ENCODE results near the gene SLC7A8. TPM values are rescaled to one million over a fixed set of nuclear protein-coding genes. Genes with fewer than 3 reads are reported as not detected.

Gene SLC7A8
- total and polyA plus RNA-seq, 2 donors (not counting 1 experiment from before 2014, with no cell fraction given): 0.25 to 1.1 TPM

DNA sequence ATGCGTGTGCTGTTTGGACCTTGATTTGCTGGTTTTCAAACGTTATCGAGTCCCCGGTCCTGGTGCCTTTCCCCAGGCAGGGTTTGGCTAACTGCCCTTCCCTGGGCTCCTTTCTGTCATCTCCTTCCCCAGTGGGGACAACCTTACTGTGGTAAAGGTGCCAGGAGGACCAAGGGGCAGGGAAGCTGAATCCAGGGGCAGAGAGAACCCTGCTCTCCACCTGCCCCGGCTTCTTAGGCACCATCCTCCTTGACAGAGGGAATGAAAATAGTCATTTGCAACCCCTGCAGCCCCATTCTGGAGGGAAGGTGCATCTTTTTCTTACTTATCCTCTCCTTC, 69.4 kb downstream of the SLC7A8 start:
- Histone ChIP-seq H3K79me2 (ENCODE audit: control insufficient read depth, insufficient read depth, low read length) (no peaks in the 10 kb centered on the region), H3K27me3 (replicated peaks in 1 of 4; ENCODE audit: control extremely low read depth in 1 of 4, control insufficient read depth in 3 of 4, insufficient read depth in 4 of 4, low read length in 3 of 4) (peaks cover 0 to 30% (median 11%) of the 10 kb centered on the region in 4 experiments), H3K9ac (ENCODE audit: low read length) (no peak overlapping the region), H3K4me3 (ENCODE audit: control extremely low read depth in 1 of 5, extremely low read depth in 1 of 5, insufficient read depth in 1 of 5, low read depth in 2 of 5, low read length in 4 of 5) (no peak overlapping the region), H3K9me3 (ENCODE audit: control extremely low read depth in 1 of 3, control insufficient read depth in 2 of 3, insufficient read depth in 1 of 3, low read length in 2 of 3) (no peaks in the 10 kb centered on the region), H3K27ac (ENCODE audit: low read length in 2 of 2) (no peak overlapping the region), H3K36me3 (replicated peaks in 1 of 2; ENCODE audit: control extremely low read depth in 1 of 2, control insufficient read depth in 1 of 2, extremely low read depth in 1 of 2, insufficient read depth in 2 of 2, low read length in 1 of 2) (no peaks in the 10 kb centered on the region), H3K4me1 (ENCODE audit: control insufficient read depth in 2 of 2, insufficient read depth in 2 of 2, low read length in 2 of 2) (peaks cover 3 to 4% of the 10 kb centered on the region in 2 donors), H4K20me1 (ENCODE audit: control insufficient read depth, insufficient read depth, low read length, poor library complexity, severe bottlenecking) (no peaks in the 10 kb centered on the region), H3K4me2 (replicated peaks; ENCODE audit: low read depth, low read length, poor library complexity, severe bottlenecking) (no peak overlapping the region), H2AFZ (ENCODE audit: insufficient read depth, low read depth, low read length, poor library complexity, severe bottlenecking) (no peak overlapping the region)
- WGBS (ENCODE audit: insufficient coverage): 89% methylated on average over 5 of the region's 5 CpGs
- DNase-seq (no peak), ATAC-seq (ENCODE audit: low read depth) (no peak)
- Mint-ChIP-seq H3K27ac (no peak overlapping the region), H3K9me3 (ENCODE audit: insufficient read depth) (no peaks in the 10 kb centered on the region), H3K27me3 (peaks cover 19% of the 10 kb centered on the region), H3K4me1 (peaks cover 5% of the 10 kb centered on the region), H3K4me3 (no peak overlapping the region)
- POLR2A ChIA-PET: no interaction called here
- intact Hi-C loops (cut with micrococcal nuclease): no loop called here
- TF ChIP-seq EZH2 (IDR thresholded peaks at IDR 0.05; ENCODE audit: borderline replicate concordance, insufficient read depth, low read depth, low read length, poor library complexity, severe bottlenecking): no peak
- TF ChIP-seq, protein P1, sequence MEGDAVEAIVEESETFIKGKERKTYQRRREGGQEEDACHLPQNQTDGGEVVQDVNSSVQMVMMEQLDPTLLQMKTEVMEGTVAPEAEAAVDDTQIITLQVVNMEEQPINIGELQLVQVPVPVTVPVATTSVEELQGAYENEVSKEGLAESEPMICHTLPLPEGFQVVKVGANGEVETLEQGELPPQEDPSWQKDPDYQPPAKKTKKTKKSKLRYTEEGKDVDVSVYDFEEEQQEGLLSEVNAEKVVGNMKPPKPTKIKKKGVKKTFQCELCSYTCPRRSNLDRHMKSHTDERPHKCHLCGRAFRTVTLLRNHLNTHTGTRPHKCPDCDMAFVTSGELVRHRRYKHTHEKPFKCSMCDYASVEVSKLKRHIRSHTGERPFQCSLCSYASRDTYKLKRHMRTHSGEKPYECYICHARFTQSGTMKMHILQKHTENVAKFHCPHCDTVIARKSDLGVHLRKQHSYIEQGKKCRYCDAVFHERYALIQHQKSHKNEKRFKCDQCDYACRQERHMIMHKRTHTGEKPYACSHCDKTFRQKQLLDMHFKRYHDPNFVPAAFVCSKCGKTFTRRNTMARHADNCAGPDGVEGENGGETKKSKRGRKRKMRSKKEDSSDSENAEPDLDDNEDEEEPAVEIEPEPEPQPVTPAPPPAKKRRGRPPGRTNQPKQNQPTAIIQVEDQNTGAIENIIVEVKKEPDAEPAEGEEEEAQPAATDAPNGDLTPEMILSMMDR (IDR thresholded peaks at IDR 0.05): no peak
- CTCF ChIA-PET: no interaction called here

DNA sequence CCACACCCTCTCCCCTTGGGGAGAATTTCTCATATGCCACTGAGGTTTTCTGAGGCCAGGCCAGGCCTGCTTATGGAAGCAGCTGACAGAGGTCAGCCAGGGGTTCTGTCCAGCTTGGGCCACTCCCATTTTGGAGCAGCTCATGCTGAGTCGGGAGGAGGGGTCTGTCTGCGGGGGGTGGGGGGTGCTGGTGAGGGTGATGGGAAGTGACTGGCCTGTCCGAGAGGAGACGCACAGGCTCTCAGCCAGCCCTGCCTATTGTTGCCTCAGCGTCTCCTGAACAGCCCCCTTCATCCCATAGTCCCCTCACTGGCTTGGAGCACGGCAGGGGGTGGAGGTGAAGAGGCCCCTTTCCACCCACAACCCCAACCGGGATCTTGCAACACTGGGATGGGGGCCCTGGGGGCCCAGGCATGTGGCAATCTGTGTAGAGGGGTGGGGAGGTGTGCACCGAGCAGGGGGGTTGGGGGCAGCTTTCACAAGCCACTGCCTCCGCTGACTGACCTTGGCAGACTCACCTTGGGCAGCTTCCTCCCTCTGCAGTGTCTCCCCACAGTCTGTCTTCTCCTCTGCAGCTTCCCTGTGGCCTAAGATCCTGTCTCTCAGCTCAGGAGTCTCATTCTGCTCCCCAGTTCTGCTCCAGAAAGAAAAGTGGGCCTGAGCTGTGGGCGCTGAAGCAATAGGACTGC, 69.9 kb downstream of the SLC7A8 start:
- Histone ChIP-seq H2AFZ (ENCODE audit: insufficient read depth, low read depth, low read length, poor library complexity, severe bottlenecking) (no peak overlapping the region), H3K79me2 (ENCODE audit: control insufficient read depth, insufficient read depth, low read length) (no peaks in the 10 kb centered on the region), H3K9ac (ENCODE audit: low read length) (no peak overlapping the region), H3K4me1 (ENCODE audit: control insufficient read depth in 2 of 2, insufficient read depth in 2 of 2, low read length in 2 of 2) (no peaks in the 10 kb centered on the region), H4K20me1 (ENCODE audit: control insufficient read depth, insufficient read depth, low read length, poor library complexity, severe bottlenecking) (no peaks in the 10 kb centered on the region), H3K4me3 (ENCODE audit: control extremely low read depth in 1 of 5, extremely low read depth in 1 of 5, insufficient read depth in 1 of 5, low read depth in 2 of 5, low read length in 4 of 5) (no peak overlapping the region), H3K36me3 (replicated peaks in 1 of 2; ENCODE audit: control extremely low read depth in 1 of 2, control insufficient read depth in 1 of 2, extremely low read depth in 1 of 2, insufficient read depth in 2 of 2, low read length in 1 of 2) (no peaks in the 10 kb centered on the region), H3K27ac (ENCODE audit: low read length in 2 of 2) (no peak overlapping the region), H3K4me2 (replicated peaks; ENCODE audit: low read depth, low read length, poor library complexity, severe bottlenecking) (no peak overlapping the region), H3K9me3 (ENCODE audit: control extremely low read depth in 1 of 3, control insufficient read depth in 2 of 3, insufficient read depth in 1 of 3, low read length in 2 of 3) (peaks cover 0 to under 1% (median 0%) of the 10 kb centered on the region in 3 donors), H3K27me3 (replicated peaks in 1 of 4; ENCODE audit: control extremely low read depth in 1 of 4, control insufficient read depth in 3 of 4, insufficient read depth in 4 of 4, low read length in 3 of 4) (peaks cover 0 to 30% (median 11%) of the 10 kb centered on the region in 4 experiments)
- ChIA-PET CTCF (interaction anchor here (1.1 to 1.4 kb wide), 2 partner anchors 8 to 45 kb away, joined by 3 to 5 read pairs; no protein-coding TSS in a partner anchor), POLR2A (no interaction called here)
- TF ChIP-seq, protein P1 (IDR thresholded peaks at IDR 0.05): no peak
- TF ChIP-seq EZH2 (IDR thresholded peaks at IDR 0.05; ENCODE audit: borderline replicate concordance, insufficient read depth, low read depth, low read length, poor library complexity, severe bottlenecking): no peak
- Mint-ChIP-seq H3K27ac (no peak overlapping the region), H3K9me3 (ENCODE audit: insufficient read depth) (no peaks in the 10 kb centered on the region), H3K4me1 (peaks cover 3% of the 10 kb centered on the region), H3K4me3 (no peak overlapping the region), H3K27me3 (peaks cover 19% of the 10 kb centered on the region)
- DNase-seq: no peak
- ATAC-seq (ENCODE audit: low read depth): no peak
- intact Hi-C loops (cut with micrococcal nuclease): no loop called here
- WGBS (ENCODE audit: insufficient coverage): 96% methylated on average over 2 of the region's 10 CpGs

Measured in B cell (primary cell).